ENCODE measurements around the gene NLGN4X.

Gene NLGN4X

GRCh38 chrX:6095469-6095868 is 133.2 kb downstream of the NLGN4X start:
- TF ChIP-seq GATA3 (IDR thresholded peaks at IDR 0.05; ENCODE audit: low read depth, low read length) (no peak), GATA2 (IDR thresholded peaks at IDR 0.05; ENCODE audit: low read depth, low read length) (no peak)

- TF ChIP-seq GATA3 (IDR thresholded peaks at IDR 0.05; ENCODE audit: low read depth, low read length) (no peak), GATA2 (IDR thresholded peaks at IDR 0.05; ENCODE audit: low read depth, low read length) (no peak)
Observed at GRCh38 chrX:6074532-6074931, 154.1 kb downstream of the NLGN4X start.

- no peak for TF ChIP-seq GATA2 (IDR thresholded peaks at IDR 0.05; ENCODE audit: low read depth, low read length)
- TF ChIP-seq GATA3 (IDR thresholded peaks at IDR 0.05; ENCODE audit: low read depth, low read length): no peak
Observed at GRCh38 chrX:6071731-6072130, 156.9 kb downstream of the NLGN4X start.

GRCh38 chrX:6067600-6067999 is 161.1 kb downstream of the NLGN4X start:
- TF ChIP-seq GATA3 (IDR thresholded peaks at IDR 0.05; ENCODE audit: low read depth, low read length) (no peak), GATA2 (IDR thresholded peaks at IDR 0.05; ENCODE audit: low read depth, low read length) (no peak)

DNA sequence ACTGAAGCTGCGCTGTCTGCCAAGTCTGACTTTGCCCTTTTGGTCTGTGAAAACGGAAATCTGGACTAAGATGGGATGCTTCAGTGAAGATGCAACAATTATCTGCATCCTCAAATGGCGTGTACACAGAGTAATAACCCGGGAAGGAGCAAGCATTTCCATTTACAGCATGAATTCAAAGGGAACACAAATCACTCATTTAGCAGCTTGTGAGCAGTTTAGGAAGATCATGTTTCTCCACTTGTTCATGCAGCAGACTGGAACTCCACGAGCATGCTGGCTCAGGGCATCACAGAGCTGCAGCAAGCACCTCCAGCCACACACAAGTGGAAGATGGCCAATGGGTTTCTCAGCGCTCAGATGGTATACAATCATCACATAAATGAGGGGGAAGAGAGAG is 175.5 kb downstream of the NLGN4X start:
- no peak for TF ChIP-seq GATA2 (IDR thresholded peaks at IDR 0.05; ENCODE audit: low read depth, low read length)
- TF ChIP-seq GATA3 (IDR thresholded peaks at IDR 0.05; ENCODE audit: low read depth, low read length): no peak

GRCh38 chrX:6052111-6052745 is 176.4 kb downstream of the NLGN4X start:
- no peak for TF ChIP-seq GATA3 (IDR thresholded peaks at IDR 0.05; ENCODE audit: low read depth, low read length)
- peak; percentile 64 for TF ChIP-seq GATA2 (IDR thresholded peaks at IDR 0.05; ENCODE audit: low read depth, low read length)

DNA sequence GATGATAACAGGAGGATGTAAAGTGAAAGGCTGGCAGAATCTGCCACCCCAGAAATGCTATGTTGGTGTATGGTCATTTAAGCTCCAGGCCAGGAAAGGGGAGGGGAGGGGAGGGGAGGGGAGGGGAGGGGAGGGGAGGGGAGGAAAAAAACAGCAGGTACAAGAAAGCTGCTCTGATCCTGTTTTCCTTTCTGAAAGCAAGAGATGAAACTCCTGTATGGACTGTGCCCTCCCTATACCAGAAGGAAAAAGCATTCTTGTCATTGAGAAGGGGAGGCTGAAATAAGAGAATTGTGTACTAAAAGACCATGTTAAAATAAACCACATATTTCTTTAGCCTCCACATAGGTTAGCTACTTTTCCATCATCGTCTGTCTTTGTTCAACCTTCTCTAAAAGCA is 179.5 kb downstream of the NLGN4X start:
- TF ChIP-seq GATA2 (IDR thresholded peaks at IDR 0.05; ENCODE audit: low read depth, low read length) (no peak), GATA3 (IDR thresholded peaks at IDR 0.05; ENCODE audit: low read depth, low read length) (no peak)

DNA sequence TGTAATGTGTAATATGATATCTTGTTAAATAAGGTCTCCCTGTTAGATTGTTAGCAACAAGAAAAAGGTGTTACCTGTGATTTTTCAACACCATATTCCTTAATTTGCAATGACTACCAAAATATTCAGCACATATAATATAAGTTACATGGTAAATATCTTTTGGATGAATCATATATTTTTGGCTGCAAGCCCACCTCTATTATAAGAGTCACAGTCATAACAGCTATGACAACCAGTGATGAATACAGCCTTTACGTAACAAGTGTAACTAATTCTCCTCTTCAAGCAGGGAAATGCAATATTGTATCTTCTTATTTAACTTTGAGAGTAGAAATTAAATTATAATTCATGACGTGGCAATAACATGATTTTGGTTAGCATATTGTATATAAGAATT is 187.0 kb downstream of the NLGN4X start:
- no peak for TF ChIP-seq GATA3 (IDR thresholded peaks at IDR 0.05; ENCODE audit: low read depth, low read length)
- TF ChIP-seq GATA2 (IDR thresholded peaks at IDR 0.05; ENCODE audit: low read depth, low read length): no peak

GRCh38 chrX:6029014-6029413 is 199.7 kb downstream of the NLGN4X start:
- no peak for TF ChIP-seq GATA2 (IDR thresholded peaks at IDR 0.05; ENCODE audit: low read depth, low read length)
- TF ChIP-seq GATA3 (IDR thresholded peaks at IDR 0.05; ENCODE audit: low read depth, low read length): no peak

GRCh38 chrX:6026980-6027379 is 201.7 kb downstream of the NLGN4X start:
- TF ChIP-seq GATA2 (IDR thresholded peaks at IDR 0.05; ENCODE audit: low read depth, low read length) (no peak), GATA3 (IDR thresholded peaks at IDR 0.05; ENCODE audit: low read depth, low read length) (no peak)

DNA sequence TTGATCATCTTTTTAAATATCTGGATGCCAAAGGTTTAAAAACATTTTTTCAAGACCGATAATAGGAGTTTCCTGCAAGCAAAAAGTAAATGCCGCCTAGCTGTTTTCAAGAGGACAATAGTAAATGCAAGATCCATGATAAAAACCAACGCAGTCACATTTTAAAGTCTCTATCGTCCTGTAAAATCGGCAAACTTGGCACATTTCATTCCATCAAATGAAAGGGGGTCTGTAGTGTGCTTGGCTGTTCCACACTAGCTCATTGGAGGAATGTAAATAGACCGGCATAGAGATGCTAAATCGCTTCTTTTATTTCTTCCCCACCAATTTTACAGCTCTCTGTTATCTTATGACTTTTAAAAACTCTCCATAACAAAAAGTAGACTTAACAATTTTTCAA is 202.2 kb downstream of the NLGN4X start:
- no peak for TF ChIP-seq GATA2 (IDR thresholded peaks at IDR 0.05; ENCODE audit: low read depth, low read length)
- TF ChIP-seq GATA3 (IDR thresholded peaks at IDR 0.05; ENCODE audit: low read depth, low read length): no peak

DNA sequence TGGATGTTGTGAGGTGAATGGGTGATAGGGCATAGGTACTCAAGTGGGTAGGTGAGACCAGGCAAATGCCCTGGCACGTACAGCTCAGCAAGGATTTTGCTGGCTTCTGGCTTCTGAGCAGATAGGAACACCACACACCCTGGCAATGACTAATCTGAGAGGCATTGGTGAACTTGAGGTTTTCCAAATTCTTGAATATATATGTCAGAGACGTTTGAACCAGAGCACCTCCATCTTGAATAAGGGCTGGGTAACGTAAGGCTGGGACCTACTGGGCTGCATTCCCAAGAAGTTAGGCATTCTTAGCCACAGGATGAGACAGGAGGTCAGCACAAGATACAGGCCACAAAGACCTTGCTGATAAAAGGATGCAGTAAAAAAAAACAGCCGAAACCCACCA is 204.5 kb downstream of the NLGN4X start:
- TF ChIP-seq GATA3 (IDR thresholded peaks at IDR 0.05; ENCODE audit: low read depth, low read length): no peak
- TF ChIP-seq GATA2 (IDR thresholded peaks at IDR 0.05; ENCODE audit: low read depth, low read length): no peak

- TF ChIP-seq GATA3 (IDR thresholded peaks at IDR 0.05; ENCODE audit: low read depth, low read length) (no peak), GATA2 (IDR thresholded peaks at IDR 0.05; ENCODE audit: low read depth, low read length) (peak; percentile 41)
Observed at GRCh38 chrX:6021316-6022091, 207.2 kb downstream of the NLGN4X start.

DNA sequence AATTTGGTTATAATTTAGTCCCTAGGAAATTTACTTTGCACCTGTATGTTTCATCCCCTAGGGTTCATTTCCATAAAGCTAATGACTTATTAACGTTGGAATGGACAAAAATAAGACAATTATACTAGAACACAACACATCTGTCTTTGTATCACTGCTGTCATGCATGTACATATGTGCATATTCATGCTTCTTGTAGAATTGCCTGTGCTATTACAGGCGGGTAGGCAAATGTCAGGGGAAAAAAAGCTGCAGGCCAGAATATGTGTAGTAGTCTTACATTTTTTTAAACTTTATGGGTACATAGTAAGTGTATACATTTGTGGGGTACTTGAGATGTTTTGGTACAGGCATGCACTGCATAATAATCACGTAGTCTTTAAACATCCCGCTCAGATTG is 209.6 kb downstream of the NLGN4X start:
- no peak for TF ChIP-seq GATA2 (IDR thresholded peaks at IDR 0.05; ENCODE audit: low read depth, low read length)
- TF ChIP-seq GATA3 (IDR thresholded peaks at IDR 0.05; ENCODE audit: low read depth, low read length): no peak

DNA sequence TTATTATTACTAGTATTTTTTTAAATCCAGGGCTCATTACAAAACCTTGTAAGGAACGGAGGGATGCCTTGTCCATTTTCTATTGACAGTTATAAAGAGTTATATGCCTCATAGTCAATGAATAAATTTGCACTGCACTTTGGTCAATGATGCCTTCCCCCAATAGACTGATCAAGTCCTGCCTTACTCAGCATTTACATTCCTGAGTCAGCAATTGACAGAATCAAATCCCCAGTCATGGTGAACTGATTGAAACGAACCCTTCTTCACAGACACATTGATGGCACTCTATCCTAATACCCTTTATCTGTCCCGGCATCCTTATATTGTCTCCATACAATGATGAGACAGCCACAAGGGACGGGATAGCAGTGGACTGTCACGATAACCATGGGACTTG is 213.2 kb downstream of the NLGN4X start:
- TF ChIP-seq GATA3 (IDR thresholded peaks at IDR 0.05; ENCODE audit: low read depth, low read length) (no peak), GATA2 (IDR thresholded peaks at IDR 0.05; ENCODE audit: low read depth, low read length) (no peak)

All from SH-SY5Y (cell line).